IMR-90 (cell line): ENCODE measurements around the gene LDLRAD4. TPM values are rescaled to one million over a fixed set of nuclear protein-coding genes. Genes with fewer than 3 reads are reported as not detected.

Experiments used
- ATAC-seq: fragments of 200-7000 bp; cut with Tn5 transposase; 2 replicates; pipeline ENCODE4 v1.9.1; 2020; ENCODE audit warnings: low read depth, mild to moderate bottlenecking, moderate library complexity
- BruUV-seq: library from RNA; stranded (reverse); fragments of 400-500 nt; replicated peaks from 2 replicates; lab custom pipeline; 2021; lab: Mats Ljungman, UMichigan
- CTCF ChIA-PET: fragments of 300-600 bp; formaldehyde crosslinking; extraction: SDS; loops from one replicate; lab custom pipeline; 2021; ENCODE audit warnings: antibody characterized with exemption; lab: Yijun Ruan, JAX
- POLR2A ChIA-PET: fragments of 300-600 bp; sonication (Branson Sonifier 250); formaldehyde crosslinking; loops from one replicate; lab custom pipeline; 2022; ENCODE audit warnings: antibody characterized with exemption; ENCODE audit not compliant: unreplicated experiment; lab: Charles Lee
- DNase-seq: peaks from one replicate; pipeline ENCODE4 v3.0.0; 2013
- H2AFZ ChIP-seq: replicated peaks from 2 replicates; pipeline ENCODE3; 2013; ENCODE audit warnings: low read length, mild to moderate bottlenecking; ENCODE audit not compliant: poor library complexity
- H2AK5ac ChIP-seq: 2 replicates; pipeline ENCODE4 v1.6.1; 2013; ENCODE audit warnings: low read depth, low read length, inconsistent platforms
- H2AK9ac ChIP-seq: replicated peaks from 2 replicates; pipeline ENCODE3; 2013; ENCODE audit warnings: mild to moderate bottlenecking, low read depth, low read length, moderate library complexity; ENCODE audit not compliant: poor library complexity
- H2BK120ac ChIP-seq: 2 replicates; pipeline ENCODE4 v1.6.1; 2013; ENCODE audit warnings: low read depth, low read length, inconsistent platforms
- H2BK15ac ChIP-seq: 3 replicates; pipeline ENCODE4 v1.6.1; 2013; ENCODE audit warnings: low read depth, low read length, inconsistent platforms
- H2BK20ac ChIP-seq: 2 replicates; pipeline ENCODE4 v1.6.1; 2013; ENCODE audit warnings: low read depth, mild to moderate bottlenecking, inconsistent platforms, low read length, moderate library complexity
- H2BK5ac ChIP-seq: 2 replicates; pipeline ENCODE4 v1.6.1; 2013; ENCODE audit warnings: mild to moderate bottlenecking, low read depth, low read length, inconsistent platforms; ENCODE audit not compliant: poor library complexity, severe bottlenecking
- H3K14ac ChIP-seq: replicated peaks from 2 replicates; pipeline ENCODE4 v1.6.1; 2013; ENCODE audit warnings: low read depth, low read length, inconsistent platforms
- H3K18ac ChIP-seq: 2 replicates; pipeline ENCODE4 v1.6.1; 2013; ENCODE audit warnings: low read depth, low read length, control low read depth
- H3K23ac ChIP-seq: 2 replicates; pipeline ENCODE4 v1.6.1; 2013; ENCODE audit warnings: low read depth, low read length, inconsistent platforms
- H3K27ac ChIP-seq: 2 replicates; pipeline ENCODE4 v1.5.1; 2013; ENCODE audit warnings: mild to moderate bottlenecking, control low read depth, low read length; ENCODE audit not compliant: insufficient read depth
- H3K27me3 ChIP-seq: 2 replicates; pipeline ENCODE4 v1.6.1; 2013; ENCODE audit warnings: low read length; ENCODE audit not compliant: control insufficient read depth, insufficient read depth
- H3K36me3 ChIP-seq: 2 replicates; pipeline ENCODE4 v1.6.1; 2013; ENCODE audit warnings: low read length, mixed read lengths; ENCODE audit not compliant: control insufficient read depth, insufficient read depth
- H3K4ac ChIP-seq: 2 replicates; pipeline ENCODE4 v1.6.1; 2013; ENCODE audit warnings: low read depth, low read length, inconsistent platforms
- H3K4me1 ChIP-seq: 2 replicates; pipeline ENCODE4 v1.6.1; 2013; ENCODE audit warnings: low read length, mixed read lengths; ENCODE audit not compliant: control insufficient read depth, insufficient read depth
- H3K4me2 ChIP-seq: 2 replicates; pipeline ENCODE4 v1.6.1; 2013; ENCODE audit warnings: low read depth, mild to moderate bottlenecking, control low read depth, low read length, moderate library complexity
- H3K4me3 ChIP-seq: 2 replicates; pipeline ENCODE4 v1.5.1; 2013; ENCODE audit warnings: low read depth, mild to moderate bottlenecking, control low read depth, low read length, moderate library complexity; ENCODE audit not compliant: insufficient read depth
- H3K56ac ChIP-seq: 2 replicates; pipeline ENCODE4 v1.6.1; 2013; ENCODE audit warnings: low read length, inconsistent platforms; ENCODE audit not compliant: insufficient read depth; ENCODE audit errors: extremely low read depth
- H3K79me1 ChIP-seq, 2 experiments: 2 replicates each; pipeline ENCODE4 v1.6.1; 2013; ENCODE audit warnings: low read length in 2 of 2, inconsistent platforms in 1 of 2, low read depth in 1 of 2
- H3K9ac ChIP-seq: 2 replicates; pipeline ENCODE4 v1.6.1; 2013; ENCODE audit warnings: low read depth, low read length, control low read depth
- H3K9me1 ChIP-seq: 2 replicates; pipeline ENCODE4 v1.6.1; 2013; ENCODE audit warnings: low read length, inconsistent platforms; ENCODE audit not compliant: insufficient read depth
- H3K9me3 ChIP-seq: 2 replicates; pipeline ENCODE4 v1.6.1; 2013; ENCODE audit warnings: low read length; ENCODE audit not compliant: control insufficient read depth, insufficient read depth
- H4K20me1 ChIP-seq: 2 replicates; pipeline ENCODE4 v1.6.1; 2013; ENCODE audit warnings: low read length, inconsistent platforms; ENCODE audit not compliant: insufficient read depth
- H4K5ac ChIP-seq: 2 replicates; pipeline ENCODE4 v1.6.1; 2013; ENCODE audit warnings: mild to moderate bottlenecking, low read depth, low read length, control low read depth
- H4K8ac ChIP-seq, 2 experiments: 2 replicates each; pipeline ENCODE4 v1.6.1; 2013; ENCODE audit warnings: low read depth in 2 of 2, low read length in 2 of 2, control low read depth in 1 of 2, inconsistent platforms in 1 of 2
- H4K91ac ChIP-seq: 2 replicates; pipeline ENCODE4 v1.6.1; 2013; ENCODE audit warnings: low read depth, low read length, inconsistent platforms; ENCODE audit not compliant: insufficient read depth
- MAFK ChIP-seq: IDR thresholded peaks from 2 replicates; pipeline ENCODE4 v1.6.1; 2012; ENCODE audit warnings: low read depth, low read length, improper control_type of control experiment
- POLR2A ChIP-seq: IDR thresholded peaks from 2 replicates; pipeline ENCODE4 v1.6.1; 2012; ENCODE audit warnings: mild to moderate bottlenecking, low read depth, low read length
- RAD21 ChIP-seq: IDR thresholded peaks from 2 replicates; pipeline ENCODE4 v1.6.1; 2012; ENCODE audit warnings: low read length, improper control_type of control experiment
- SMC3 ChIP-seq: fragments of 150-350 bp; IDR thresholded peaks from 2 replicates; pipeline ENCODE4 v1.6.1; 2016; ENCODE audit warnings: low read depth, mild to moderate bottlenecking, antibody characterized with exemption, low read length, moderate library complexity
- WGBS, 2 experiments: methylation state at CpG; one replicate each; pipeline versions ENCODE4 v1.1.5 to v1.1.7; 2013; ENCODE audit warnings: missing lambda C conversion rate in 2 of 2; ENCODE audit not compliant: insufficient read length in 1 of 2; ENCODE audit errors: extremely low coverage in 2 of 2; 5-methylcytosine and 5-hydroxymethylcytosine counted together
- dilution Hi-C: fragments of 300-500 bp; cut with HindIII; formaldehyde crosslinking; loops from one replicate; pipeline ENCODE4 v1.14.3; 2018; ENCODE audit warnings: low sequenced_read_pairs; ENCODE audit not compliant: unreplicated experiment
- in situ Hi-C: fragments of 300-500 bp; cut with MboI; formaldehyde crosslinking; loops from 3 replicates; pipeline ENCODE4 v1.14.3; 2019; ENCODE audit warnings: low sequenced_read_pairs, inconsistent platforms, mixed read lengths
- intact Hi-C: fragments of 100-400 bp; cut with micrococcal nuclease; formaldehyde crosslinking; loops from 2 replicates; pipeline ENCODE4 v1.10.0; 2022
- polyA plus RNA-seq, 3 experiments: library from polyadenylated mRNA; depleted of rRNA; stranded (reverse); fragments of >200 nt; gene quantifications; 2 replicates each; pipeline ENCODE4 v1.2.3, GENCODE V29; 2012; ENCODE audit warnings: low replicate concordance in 1 of 3
- total RNA-seq: library from RNA; depleted of rRNA; stranded (reverse); fragments of >200 nt; gene quantifications from 2 replicates; pipeline ENCODE4 v1.2.3, GENCODE V29; 2012
- TF ChIP-seq, protein P1 (sequence below): fragments of 150-350 bp; IDR thresholded peaks from 2 replicates; pipeline ENCODE4 v1.6.1; 2016; ENCODE audit warnings: low read depth, mild to moderate bottlenecking, low read length, moderate library complexity, borderline replicate concordance

The LDLRAD4 gene
- total and polyA plus RNA-seq, 2 of the 4 experiments (the other 2 are of a cell fraction) = not detected

DNA sequence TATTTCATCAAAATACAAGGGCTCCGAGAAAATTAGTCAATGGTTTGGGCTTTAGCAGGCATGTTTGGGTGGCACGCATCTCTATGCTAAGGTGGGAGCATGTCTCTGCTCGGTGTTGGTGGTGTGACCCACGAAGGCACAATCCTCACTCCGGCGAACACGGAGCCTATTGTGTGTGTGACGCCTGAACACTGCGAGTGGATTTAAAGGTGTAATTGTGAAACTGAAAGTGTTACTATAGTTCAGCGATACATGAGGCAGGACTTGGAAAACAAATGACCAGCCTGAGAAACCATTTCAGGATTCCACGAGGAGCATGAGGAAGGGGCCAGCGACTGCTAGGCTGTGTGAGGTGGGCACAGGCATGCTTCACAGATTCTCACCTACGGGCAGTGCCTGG is 41.7 kb upstream of the LDLRAD4 start:
- Histone ChIP-seq H2BK120ac (no peak overlapping the region), H3K56ac (no peak overlapping the region), H2AK9ac (no peak overlapping the region), H3K14ac (no peak overlapping the region), H4K5ac (no peak overlapping the region), H2AFZ (peak overlapping the region; percentile 52), H3K27ac (no peak overlapping the region), H3K9ac (no peak overlapping the region), H4K20me1 (no peaks in the 10 kb centered on the region), H3K4me2 (no peak overlapping the region), H3K9me3 (no peaks in the 10 kb centered on the region), H2BK15ac (no peak overlapping the region), H3K36me3 (no peaks in the 10 kb centered on the region), H3K79me1 (no peaks in the 10 kb centered on the region), H3K23ac (no peak overlapping the region), H2AK5ac (no peak overlapping the region), H3K9me1 (no peaks in the 10 kb centered on the region), H3K18ac (no peak overlapping the region), H3K27me3 (peaks cover 14% of the 10 kb centered on the region), H2BK20ac (no peak overlapping the region), H3K4ac (no peak overlapping the region), H3K4me3 (no peak overlapping the region), H4K8ac (no peak overlapping the region), H3K4me1 (no peaks in the 10 kb centered on the region), H4K91ac (no peak overlapping the region), H2BK5ac (no peak overlapping the region)
- POLR2A ChIA-PET = no interaction called here
- ATAC-seq (no peak), DNase-seq (no peak)
- 100% methylated on average over 1 of the region's 13 CpGs; no CpG with 5 or more reads in 1 of the 2 experiments for WGBS, 2 experiments
- dilution Hi-C loops = no loop called here
- intact Hi-C loops = no loop called here
- BruUV-seq = no TSS peak
- no peak for TF ChIP-seq MAFK
- TF ChIP-seq SMC3 = no peak
- TF ChIP-seq RAD21 = no peak
- no peak for TF ChIP-seq POLR2A
- TF ChIP-seq, protein P1, sequence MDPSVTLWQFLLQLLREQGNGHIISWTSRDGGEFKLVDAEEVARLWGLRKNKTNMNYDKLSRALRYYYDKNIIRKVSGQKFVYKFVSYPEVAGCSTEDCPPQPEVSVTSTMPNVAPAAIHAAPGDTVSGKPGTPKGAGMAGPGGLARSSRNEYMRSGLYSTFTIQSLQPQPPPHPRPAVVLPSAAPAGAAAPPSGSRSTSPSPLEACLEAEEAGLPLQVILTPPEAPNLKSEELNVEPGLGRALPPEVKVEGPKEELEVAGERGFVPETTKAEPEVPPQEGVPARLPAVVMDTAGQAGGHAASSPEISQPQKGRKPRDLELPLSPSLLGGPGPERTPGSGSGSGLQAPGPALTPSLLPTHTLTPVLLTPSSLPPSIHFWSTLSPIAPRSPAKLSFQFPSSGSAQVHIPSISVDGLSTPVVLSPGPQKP = no peak
- in situ Hi-C loops = no loop called here
- CTCF ChIA-PET = interaction anchor here (1.3 kb wide), 1 partner anchor 17 kb away, joined by 3 read pairs; no protein-coding TSS in a partner anchor
